Ascending aorta (tissue), 2 donors: ENCODE data around the gene SUPT4H1. TPM values are rescaled to one million over a fixed set of nuclear protein-coding genes. Genes with fewer than 3 reads are reported as not detected.

ENCODE experiments used
- DNase-seq, 2 donors: peaks; one replicate each; pipeline ENCODE4 v3.0.0-alpha.2; 2019; ENCODE audit warnings: low spot score in 2 of 2
- H3K27ac ChIP-seq, 2 donors: fragments of 200-600 bp; sonication (generic); one replicate each; pipeline ENCODE4 v1.5.1; 2016 to 2017; ENCODE audit warnings: mild to moderate bottlenecking in 1 of 2
- H3K27me3 ChIP-seq: fragments of 200-600 bp; sonication (generic); one replicate; pipeline ENCODE4 v1.5.1; 2017
- H3K36me3 ChIP-seq, 2 donors: fragments of 200-600 bp; sonication (generic); one replicate each; pipeline ENCODE4 v1.5.1; 2016
- H3K4me1 ChIP-seq, 2 donors: fragments of 200-600 bp; sonication (generic); one replicate each; pipeline ENCODE4 v1.5.1; 2016 to 2017; ENCODE audit warnings: mild to moderate bottlenecking in 1 of 2
- H3K4me3 ChIP-seq, 2 donors: fragments of 200-600 bp; sonication (generic); one replicate each; pipeline ENCODE4 v1.5.1; 2016 to 2017; ENCODE audit warnings: mild to moderate bottlenecking in 1 of 2
- H3K9me3 ChIP-seq, 2 donors: fragments of 200-600 bp; sonication (generic); one replicate each; pipeline ENCODE4 v1.5.1; 2016
- CTCF ChIP-seq, 3 experiments: fragments of 200-600 bp in 2 of 3; fragments of 450-650 bp in 1 of 3; sonication (generic) in 2 of 3; IDR thresholded peaks; one replicate each; pipeline ENCODE4 v1.5.1; 2016 to 2019; ENCODE audit warnings: antibody characterized with exemption in 3 of 3, mild to moderate bottlenecking in 1 of 3, moderate library complexity in 1 of 3
- intact Hi-C: fragments of 100-400 bp; cut with DNase I; formaldehyde crosslinking; loops from one replicate; pipeline ENCODE4 v1.15.1; 2023
- total RNA-seq: library from RNA; depleted of rRNA; stranded (reverse); fragments of >200 nt; gene quantifications from one replicate; pipeline ENCODE4 v1.1.0, GENCODE V29; 2016

SUPT4H1 gene
- total RNA-seq, 1 donor from 2014 or later, result 18.0 TPM

- Histone ChIP-seq H3K9me3 (no peaks in the 10 kb centered on the region), H3K27me3 (no peaks in the 10 kb centered on the region), H3K36me3 (no peaks in the 10 kb centered on the region), H3K4me1 (no peaks in the 10 kb centered on the region), H3K27ac (no peak overlapping the region), H3K4me3 (no peak overlapping the region)
- no peak for DNase-seq
- no peak for TF ChIP-seq CTCF (IDR thresholded peaks at IDR 0.05)
- intact Hi-C loops, result no loop called here
These were observed 35.8 kb upstream of the SUPT4H1 start for GRCh38 chr17:58387834-58388233.

- Histone ChIP-seq H3K4me1 (no peaks in the 10 kb centered on the region), H3K36me3 (no peaks in the 10 kb centered on the region), H3K27me3 (no peaks in the 10 kb centered on the region), H3K9me3 (no peaks in the 10 kb centered on the region), H3K27ac (no peak overlapping the region), H3K4me3 (no peak overlapping the region)
- intact Hi-C loops, result no loop called here
- no peak for DNase-seq
- TF ChIP-seq CTCF (IDR thresholded peaks at IDR 0.05), result no peak
These were observed 34.7 kb upstream of the SUPT4H1 start for GRCh38 chr17:58386708-58387107.

- H3K9me3 ChIP-seq, result no peaks in the 10 kb centered on the region
- intact Hi-C loops, result no loop called here
- TF ChIP-seq CTCF (IDR thresholded peaks at IDR 0.05), result no peak
- no peaks in the 10 kb centered on the region for H3K4me1 ChIP-seq
- H3K4me3 ChIP-seq, result no peak overlapping the region
- no peaks in the 10 kb centered on the region for H3K36me3 ChIP-seq
- DNase-seq, result no peak
- H3K27me3 ChIP-seq, result no peaks in the 10 kb centered on the region
- H3K27ac ChIP-seq, result no peak overlapping the region
These were observed 33.4 kb upstream of the SUPT4H1 start for GRCh38 chr17:58385359-58385899.

GRCh38 chr17:58384897-58385296 is 32.9 kb upstream of the SUPT4H1 start:
- Histone ChIP-seq H3K9me3 (no peaks in the 10 kb centered on the region), H3K27ac (no peak overlapping the region), H3K27me3 (no peaks in the 10 kb centered on the region), H3K4me1 (no peaks in the 10 kb centered on the region), H3K36me3 (no peaks in the 10 kb centered on the region), H3K4me3 (no peak overlapping the region)
- no peak for TF ChIP-seq CTCF (IDR thresholded peaks at IDR 0.05)
- no peak for DNase-seq
- intact Hi-C loops, result no loop called here

- Histone ChIP-seq H3K9me3 (no peaks in the 10 kb centered on the region), H3K36me3 (no peaks in the 10 kb centered on the region), H3K27me3 (no peaks in the 10 kb centered on the region), H3K27ac (no peak overlapping the region), H3K4me3 (no peak overlapping the region), H3K4me1 (no peaks in the 10 kb centered on the region)
- DNase-seq, result no peak
- TF ChIP-seq CTCF (IDR thresholded peaks at IDR 0.05), result no peak
- intact Hi-C loops, result no loop called here
These were observed 32.0 kb upstream of the SUPT4H1 start for GRCh38 chr17:58383892-58384462.

- Histone ChIP-seq H3K36me3 (no peaks in the 10 kb centered on the region), H3K27me3 (no peaks in the 10 kb centered on the region), H3K9me3 (no peaks in the 10 kb centered on the region), H3K27ac (no peak overlapping the region), H3K4me1 (no peaks in the 10 kb centered on the region), H3K4me3 (no peak overlapping the region)
- intact Hi-C loops, result no loop called here
- no peak for TF ChIP-seq CTCF (IDR thresholded peaks at IDR 0.05)
- no peak for DNase-seq
These were observed 30.9 kb upstream of the SUPT4H1 start for GRCh38 chr17:58382872-58383242.
